Hepatocyte (in vitro differentiated cells): ENCODE data around the gene FMN1.

Source experiments
- EZH2 ChIP-seq: fragments of 200-600 bp; sonication (generic); IDR thresholded peaks from 2 replicates; pipeline ENCODE4 v1.6.1; 2016; ENCODE audit warnings: antibody characterized with exemption, mild to moderate bottlenecking, borderline replicate concordance
- TF ChIP-seq, protein P1 (sequence below): fragments of 200-600 bp; sonication (generic); IDR thresholded peaks from 2 replicates; pipeline ENCODE4 v1.5.1; 2016; ENCODE audit warnings: antibody characterized with exemption, mild to moderate bottlenecking; ENCODE audit not compliant: poor library complexity

DNA sequence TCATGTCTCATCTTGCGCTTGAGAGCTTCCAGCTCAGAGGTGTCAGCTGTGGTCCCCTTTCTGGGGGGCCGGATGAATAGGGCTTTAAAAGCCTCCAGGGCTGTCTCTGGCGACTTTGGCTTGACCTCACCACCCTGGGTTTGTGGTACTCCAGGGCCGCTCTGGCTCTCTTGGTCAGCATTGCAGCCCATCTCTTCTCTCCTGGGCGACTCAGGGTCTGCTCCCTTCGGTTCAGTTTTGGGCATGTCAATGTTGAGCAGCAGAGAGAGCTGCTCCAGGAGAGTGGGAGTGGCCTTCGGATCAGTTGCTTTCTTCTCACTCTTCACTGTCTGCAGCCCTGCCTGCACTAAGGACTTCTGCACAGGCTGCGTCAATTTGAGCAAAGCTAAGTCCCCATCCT lies 127.9 kb downstream of the FMN1 start:
- TF ChIP-seq, protein P1, sequence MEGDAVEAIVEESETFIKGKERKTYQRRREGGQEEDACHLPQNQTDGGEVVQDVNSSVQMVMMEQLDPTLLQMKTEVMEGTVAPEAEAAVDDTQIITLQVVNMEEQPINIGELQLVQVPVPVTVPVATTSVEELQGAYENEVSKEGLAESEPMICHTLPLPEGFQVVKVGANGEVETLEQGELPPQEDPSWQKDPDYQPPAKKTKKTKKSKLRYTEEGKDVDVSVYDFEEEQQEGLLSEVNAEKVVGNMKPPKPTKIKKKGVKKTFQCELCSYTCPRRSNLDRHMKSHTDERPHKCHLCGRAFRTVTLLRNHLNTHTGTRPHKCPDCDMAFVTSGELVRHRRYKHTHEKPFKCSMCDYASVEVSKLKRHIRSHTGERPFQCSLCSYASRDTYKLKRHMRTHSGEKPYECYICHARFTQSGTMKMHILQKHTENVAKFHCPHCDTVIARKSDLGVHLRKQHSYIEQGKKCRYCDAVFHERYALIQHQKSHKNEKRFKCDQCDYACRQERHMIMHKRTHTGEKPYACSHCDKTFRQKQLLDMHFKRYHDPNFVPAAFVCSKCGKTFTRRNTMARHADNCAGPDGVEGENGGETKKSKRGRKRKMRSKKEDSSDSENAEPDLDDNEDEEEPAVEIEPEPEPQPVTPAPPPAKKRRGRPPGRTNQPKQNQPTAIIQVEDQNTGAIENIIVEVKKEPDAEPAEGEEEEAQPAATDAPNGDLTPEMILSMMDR, result no peak
- TF ChIP-seq EZH2, result no peak
